Measurements from ENCODE around the gene OR5H2. TPM values are rescaled to one million over a fixed set of nuclear protein-coding genes. Genes with fewer than 3 reads are reported as not detected.

The OR5H2 gene
- polyA plus RNA-seq, 1 donor from 2014 or later: not detected

DNA sequence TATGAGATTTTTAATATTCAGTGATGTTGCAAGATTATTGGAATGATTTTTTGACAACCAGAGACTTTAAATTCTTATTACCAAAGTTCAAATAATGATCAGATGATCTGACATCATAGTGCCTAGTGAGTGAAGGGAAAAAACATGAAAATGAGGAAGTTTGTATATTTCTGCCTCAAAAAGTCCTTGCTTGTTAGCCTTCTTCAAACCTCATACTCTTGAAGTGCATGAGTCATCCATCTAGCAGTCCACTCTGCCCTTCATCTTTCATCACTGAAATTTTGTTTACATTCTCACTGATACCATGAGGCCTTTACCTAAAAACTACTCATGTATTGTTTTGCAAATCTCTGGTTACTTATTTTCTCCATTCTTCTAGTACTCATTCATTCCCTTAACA lies 42.2 kb upstream of the OR5H2 start:
- Histone ChIP-seq H3K9ac (ENCODE audit: low read length) (no peak overlapping the region), H3K4me2 (ENCODE audit: low read length) (no peak overlapping the region), H3K36me3 (ENCODE audit: insufficient read depth, low read length) (no peaks in the 10 kb centered on the region), H3F3A (ENCODE audit: insufficient read depth, low read length, poor library complexity, severe bottlenecking) (no peaks in the 10 kb centered on the region), H3K9me2 (ENCODE audit: insufficient read depth, low read length) (no peaks in the 10 kb centered on the region), H3K27me3 (ENCODE audit: insufficient read depth, low read depth, low read length) (no peaks in the 10 kb centered on the region), H3K27ac (ENCODE audit: low read length) (no peak overlapping the region), H3K79me2 (replicated peaks; ENCODE audit: insufficient read depth, low read length) (no peaks in the 10 kb centered on the region), H4K20me1 (ENCODE audit: insufficient read depth) (no peaks in the 10 kb centered on the region), H2AFZ (ENCODE audit: low read depth, low read length) (no peak overlapping the region), H3K9me3 (ENCODE audit: low read length) (no peaks in the 10 kb centered on the region), H3K4me3 (ENCODE audit: low read length) (no peak overlapping the region)
- no peak for TF ChIP-seq POLR2AphosphoS5 (IDR thresholded peaks at IDR 0.05)
- no peak for TF ChIP-seq EZH2 (IDR thresholded peaks at IDR 0.05; ENCODE audit: borderline replicate concordance, insufficient read depth, low read length, poor library complexity, severe bottlenecking)

DNA sequence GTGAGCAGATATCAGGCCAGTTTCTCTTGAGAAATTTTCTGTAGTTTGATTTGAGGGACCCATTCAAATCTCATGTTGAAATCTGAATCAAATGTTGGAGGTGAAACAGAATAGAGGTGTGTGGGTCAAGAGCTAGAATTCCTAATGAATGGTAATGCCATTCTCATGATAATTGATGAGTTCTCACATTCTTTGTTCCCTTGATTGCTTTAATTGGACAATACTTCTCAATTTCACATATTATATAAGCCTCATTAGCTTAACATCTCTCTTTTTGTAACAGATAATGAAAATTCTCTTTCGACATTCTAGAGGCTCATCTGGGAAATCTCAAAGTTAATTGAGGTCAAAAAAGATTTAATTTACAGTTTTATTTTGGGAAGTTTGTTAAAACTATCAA lies 40.1 kb upstream of the OR5H2 start:
- H3K4me3 ChIP-seq (ENCODE audit: low read length): no peak overlapping the region
- no peaks in the 10 kb centered on the region for H3K79me2 ChIP-seq (replicated peaks; ENCODE audit: insufficient read depth, low read length)
- H3K4me2 ChIP-seq (ENCODE audit: low read length): no peak overlapping the region
- no peaks in the 10 kb centered on the region for H4K20me1 ChIP-seq (ENCODE audit: insufficient read depth)
- no peaks in the 10 kb centered on the region for H3F3A ChIP-seq (ENCODE audit: insufficient read depth, low read length, poor library complexity, severe bottlenecking)
- no peak overlapping the region for H2AFZ ChIP-seq (ENCODE audit: low read depth, low read length)
- no peak for TF ChIP-seq RAD21 (conservative IDR thresholded peaks at IDR 0.05)
- TF ChIP-seq POLR2AphosphoS5 (IDR thresholded peaks at IDR 0.05): no peak
- no peak for TF ChIP-seq MXI1 (conservative IDR thresholded peaks at IDR 0.05; ENCODE audit: poor library complexity, severe bottlenecking)
- TF ChIP-seq, protein P1, sequence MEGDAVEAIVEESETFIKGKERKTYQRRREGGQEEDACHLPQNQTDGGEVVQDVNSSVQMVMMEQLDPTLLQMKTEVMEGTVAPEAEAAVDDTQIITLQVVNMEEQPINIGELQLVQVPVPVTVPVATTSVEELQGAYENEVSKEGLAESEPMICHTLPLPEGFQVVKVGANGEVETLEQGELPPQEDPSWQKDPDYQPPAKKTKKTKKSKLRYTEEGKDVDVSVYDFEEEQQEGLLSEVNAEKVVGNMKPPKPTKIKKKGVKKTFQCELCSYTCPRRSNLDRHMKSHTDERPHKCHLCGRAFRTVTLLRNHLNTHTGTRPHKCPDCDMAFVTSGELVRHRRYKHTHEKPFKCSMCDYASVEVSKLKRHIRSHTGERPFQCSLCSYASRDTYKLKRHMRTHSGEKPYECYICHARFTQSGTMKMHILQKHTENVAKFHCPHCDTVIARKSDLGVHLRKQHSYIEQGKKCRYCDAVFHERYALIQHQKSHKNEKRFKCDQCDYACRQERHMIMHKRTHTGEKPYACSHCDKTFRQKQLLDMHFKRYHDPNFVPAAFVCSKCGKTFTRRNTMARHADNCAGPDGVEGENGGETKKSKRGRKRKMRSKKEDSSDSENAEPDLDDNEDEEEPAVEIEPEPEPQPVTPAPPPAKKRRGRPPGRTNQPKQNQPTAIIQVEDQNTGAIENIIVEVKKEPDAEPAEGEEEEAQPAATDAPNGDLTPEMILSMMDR (IDR thresholded peaks at IDR 0.05; ENCODE audit: poor library complexity, severe bottlenecking): no peak
- no peak for TF ChIP-seq SMC3 (conservative IDR thresholded peaks at IDR 0.05; ENCODE audit: poor library complexity)
- no peak for TF ChIP-seq TAF1 (IDR thresholded peaks at IDR 0.05; ENCODE audit: low read depth)
- TF ChIP-seq EZH2 (IDR thresholded peaks at IDR 0.05; ENCODE audit: borderline replicate concordance, insufficient read depth, low read length, poor library complexity, severe bottlenecking): no peak
- no peak for TF ChIP-seq EP300 (conservative IDR thresholded peaks at IDR 0.05; ENCODE audit: poor library complexity, severe bottlenecking)
- TF ChIP-seq, protein P2, sequence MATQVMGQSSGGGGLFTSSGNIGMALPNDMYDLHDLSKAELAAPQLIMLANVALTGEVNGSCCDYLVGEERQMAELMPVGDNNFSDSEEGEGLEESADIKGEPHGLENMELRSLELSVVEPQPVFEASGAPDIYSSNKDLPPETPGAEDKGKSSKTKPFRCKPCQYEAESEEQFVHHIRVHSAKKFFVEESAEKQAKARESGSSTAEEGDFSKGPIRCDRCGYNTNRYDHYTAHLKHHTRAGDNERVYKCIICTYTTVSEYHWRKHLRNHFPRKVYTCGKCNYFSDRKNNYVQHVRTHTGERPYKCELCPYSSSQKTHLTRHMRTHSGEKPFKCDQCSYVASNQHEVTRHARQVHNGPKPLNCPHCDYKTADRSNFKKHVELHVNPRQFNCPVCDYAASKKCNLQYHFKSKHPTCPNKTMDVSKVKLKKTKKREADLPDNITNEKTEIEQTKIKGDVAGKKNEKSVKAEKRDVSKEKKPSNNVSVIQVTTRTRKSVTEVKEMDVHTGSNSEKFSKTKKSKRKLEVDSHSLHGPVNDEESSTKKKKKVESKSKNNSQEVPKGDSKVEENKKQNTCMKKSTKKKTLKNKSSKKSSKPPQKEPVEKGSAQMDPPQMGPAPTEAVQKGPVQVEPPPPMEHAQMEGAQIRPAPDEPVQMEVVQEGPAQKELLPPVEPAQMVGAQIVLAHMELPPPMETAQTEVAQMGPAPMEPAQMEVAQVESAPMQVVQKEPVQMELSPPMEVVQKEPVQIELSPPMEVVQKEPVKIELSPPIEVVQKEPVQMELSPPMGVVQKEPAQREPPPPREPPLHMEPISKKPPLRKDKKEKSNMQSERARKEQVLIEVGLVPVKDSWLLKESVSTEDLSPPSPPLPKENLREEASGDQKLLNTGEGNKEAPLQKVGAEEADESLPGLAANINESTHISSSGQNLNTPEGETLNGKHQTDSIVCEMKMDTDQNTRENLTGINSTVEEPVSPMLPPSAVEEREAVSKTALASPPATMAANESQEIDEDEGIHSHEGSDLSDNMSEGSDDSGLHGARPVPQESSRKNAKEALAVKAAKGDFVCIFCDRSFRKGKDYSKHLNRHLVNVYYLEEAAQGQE (IDR thresholded peaks at IDR 0.05; ENCODE audit: borderline replicate concordance): no peak
- no peaks in the 10 kb centered on the region for H3K36me3 ChIP-seq (ENCODE audit: insufficient read depth, low read length)
- H3K9me2 ChIP-seq (ENCODE audit: insufficient read depth, low read length): no peaks in the 10 kb centered on the region
- H3K9me3 ChIP-seq (ENCODE audit: low read length): no peaks in the 10 kb centered on the region
- no peak overlapping the region for H3K9ac ChIP-seq (ENCODE audit: low read length)
- H3K27ac ChIP-seq (ENCODE audit: low read length): no peak overlapping the region
- H3K27me3 ChIP-seq (ENCODE audit: insufficient read depth, low read depth, low read length): no peaks in the 10 kb centered on the region

DNA sequence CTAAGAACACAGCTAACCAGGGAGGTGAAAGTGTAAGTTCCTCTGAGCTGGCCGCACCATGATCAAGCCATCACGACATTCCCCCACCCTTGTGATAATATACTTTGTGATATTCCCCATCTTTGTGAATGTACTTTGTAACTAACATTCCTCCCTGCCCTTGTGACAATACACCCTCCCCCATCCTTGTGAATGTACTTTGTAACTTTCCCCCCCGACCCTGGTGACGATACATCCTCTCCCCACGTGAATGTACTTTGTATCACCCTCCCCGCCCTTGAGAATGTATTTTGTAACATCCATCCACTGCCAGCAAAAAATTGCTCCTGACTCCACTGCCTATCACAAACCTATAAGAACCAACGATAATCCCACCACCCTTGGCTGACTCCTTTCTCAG lies 38.5 kb upstream of the OR5H2 start:
- no peaks in the 10 kb centered on the region for H3K9me2 ChIP-seq (ENCODE audit: insufficient read depth, low read length)
- H3F3A ChIP-seq (ENCODE audit: insufficient read depth, low read length, poor library complexity, severe bottlenecking): no peaks in the 10 kb centered on the region
- H3K79me2 ChIP-seq (replicated peaks; ENCODE audit: insufficient read depth, low read length): no peaks in the 10 kb centered on the region
- H3K9ac ChIP-seq (ENCODE audit: low read length): no peak overlapping the region
- H4K20me1 ChIP-seq (ENCODE audit: insufficient read depth): no peaks in the 10 kb centered on the region
- no peak overlapping the region for H3K27ac ChIP-seq (ENCODE audit: low read length)
- no peak overlapping the region for H3K4me3 ChIP-seq (ENCODE audit: low read length)
- no peaks in the 10 kb centered on the region for H3K36me3 ChIP-seq (ENCODE audit: insufficient read depth, low read length)
- no peaks in the 10 kb centered on the region for H3K9me3 ChIP-seq (ENCODE audit: low read length)
- H2AFZ ChIP-seq (ENCODE audit: low read depth, low read length): no peak overlapping the region
- no peaks in the 10 kb centered on the region for H3K27me3 ChIP-seq (ENCODE audit: insufficient read depth, low read depth, low read length)
- no peak overlapping the region for H3K4me2 ChIP-seq (ENCODE audit: low read length)
- no peak for TF ChIP-seq TAF1 (IDR thresholded peaks at IDR 0.05; ENCODE audit: low read depth)
- TF ChIP-seq, protein P2 (IDR thresholded peaks at IDR 0.05; ENCODE audit: borderline replicate concordance): no peak
- no peak for TF ChIP-seq RAD21 (conservative IDR thresholded peaks at IDR 0.05)
- no peak for TF ChIP-seq MXI1 (conservative IDR thresholded peaks at IDR 0.05; ENCODE audit: poor library complexity, severe bottlenecking)
- TF ChIP-seq, protein P1 (IDR thresholded peaks at IDR 0.05; ENCODE audit: poor library complexity, severe bottlenecking): no peak
- no peak for TF ChIP-seq POLR2AphosphoS5 (IDR thresholded peaks at IDR 0.05)
- no peak for TF ChIP-seq EP300 (conservative IDR thresholded peaks at IDR 0.05; ENCODE audit: poor library complexity, severe bottlenecking)
- TF ChIP-seq SMC3 (conservative IDR thresholded peaks at IDR 0.05; ENCODE audit: poor library complexity): no peak
- TF ChIP-seq EZH2 (IDR thresholded peaks at IDR 0.05; ENCODE audit: borderline replicate concordance, insufficient read depth, low read length, poor library complexity, severe bottlenecking): no peak
